ENCODE results near the gene EXO5. TPM values are rescaled to one million over a fixed set of nuclear protein-coding genes. Genes with fewer than 3 reads are reported as not detected.

The EXO5 gene, protein sequence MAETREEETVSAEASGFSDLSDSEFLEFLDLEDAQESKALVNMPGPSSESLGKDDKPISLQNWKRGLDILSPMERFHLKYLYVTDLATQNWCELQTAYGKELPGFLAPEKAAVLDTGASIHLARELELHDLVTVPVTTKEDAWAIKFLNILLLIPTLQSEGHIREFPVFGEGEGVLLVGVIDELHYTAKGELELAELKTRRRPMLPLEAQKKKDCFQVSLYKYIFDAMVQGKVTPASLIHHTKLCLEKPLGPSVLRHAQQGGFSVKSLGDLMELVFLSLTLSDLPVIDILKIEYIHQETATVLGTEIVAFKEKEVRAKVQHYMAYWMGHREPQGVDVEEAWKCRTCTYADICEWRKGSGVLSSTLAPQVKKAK
- total RNA-seq, result 3.5 and 6.1 TPM in 2 replicates

GRCh38 chr1:40508375-40509341 is at the start of gene EXO5:
Gene EXO5, plus strand, starts transcription at chr1:40508767. Its CDS starts 5,778 bp downstream, at chr1:40514545.

GRCh38 chr1:40476924-40477677 is 31.5 kb upstream of the EXO5 start, which contains the start of gene ZFP69:
Gene ZFP69, plus strand, starts transcription at chr1:40477290. Its CDS starts 2,072 bp downstream, at chr1:40479362.

GRCh38 chr1:40531381-40532061 is 23.0 kb downstream of the EXO5 start, which contains the start of gene ZNF684:
Gene ZNF684, plus strand, starts transcription at chr1:40531637. Its CDS starts 1,530 bp downstream, at chr1:40533167.

Other genes with a start within 250 kb of the EXO5 start
- 1.4 and 1.5 TPM in 2 replicates for gene COL9A2, start 191.5 kb upstream of the EXO5 start, total RNA-seq
- 17.3 and 24.0 TPM in 2 replicates for gene SMAP2, start 135.0 kb upstream of the EXO5 start, total RNA-seq
- 1.8 and 3.7 TPM in 2 replicates for gene ZFP69B, start 58.3 kb upstream of the EXO5 start, total RNA-seq
- 2.1 and 3.1 TPM in 2 replicates for gene ZFP69, start 31.5 kb upstream of the EXO5 start, total RNA-seq
- gene ZNF684, start 22.9 kb downstream of the EXO5 start, total RNA-seq, result 2.7 and 3.0 TPM in 2 replicates
- 0.86 and 1.8 TPM in 2 replicates for gene RIMS3, start 156.9 kb downstream of the EXO5 start, total RNA-seq
- gene NFYC, start 182.9 kb downstream of the EXO5 start, total RNA-seq, result 22.3 and 22.5 TPM in 2 replicates

Data from smooth muscle cell of the pulmonary artery (primary cell).